Upper lobe of left lung (tissue), 6 donors: ENCODE data around the gene IPO5. TPM values are rescaled to one million over a fixed set of nuclear protein-coding genes. Genes with fewer than 3 reads are reported as not detected.

Experiments
- ATAC-seq, 2 donors: fragments of 200-7000 bp; cut with Tn5 transposase; one replicate each; pipeline ENCODE4 v1.9.1; 2022; ENCODE audit warnings: mild to moderate bottlenecking in 2 of 2, moderate library complexity in 2 of 2; ENCODE audit not compliant: low FRiP score in 2 of 2
- DNase-seq, 2 donors: peaks; one replicate each; pipeline ENCODE4 v3.0.0-alpha.2; 2019 to 2020
- H3K27ac ChIP-seq, 4 donors: fragments of 200-600 bp; sonication (generic); one replicate each; pipeline ENCODE4 v1.5.1; 2016 to 2019
- H3K27me3 ChIP-seq, 4 donors: fragments of 200-600 bp; sonication (generic); one replicate each; pipeline ENCODE4 v1.5.1; 2017 to 2019
- H3K36me3 ChIP-seq, 4 donors: fragments of 200-600 bp; sonication (generic); one replicate each; pipeline ENCODE4 v1.5.1; 2016 to 2019
- H3K4me1 ChIP-seq, 4 donors: fragments of 200-600 bp; sonication (generic); one replicate each; pipeline ENCODE4 v1.5.1; 2018 to 2019
- H3K4me3 ChIP-seq, 4 donors: fragments of 200-600 bp; sonication (generic); one replicate each; pipeline ENCODE4 v1.5.1; 2017 to 2019; ENCODE audit warnings: mild to moderate bottlenecking in 2 of 4, moderate library complexity in 1 of 4
- H3K9me3 ChIP-seq, 4 donors: fragments of 200-600 bp; sonication (generic); one replicate each; pipeline ENCODE4 v1.5.1; 2018 to 2019
- EP300 ChIP-seq, 4 donors: sonication (generic); formaldehyde crosslinking; IDR thresholded peaks; one replicate each; pipeline ENCODE4 v1.5.1; 2017; ENCODE audit warnings: antibody characterized with exemption in 4 of 4, control low read depth in 2 of 4
- POLR2A ChIP-seq, 4 donors: fragments of 450-650 bp; IDR thresholded peaks; one replicate each; pipeline ENCODE4 v1.5.1; 2016 to 2017; ENCODE audit warnings: antibody characterized with exemption in 4 of 4, mild to moderate bottlenecking in 2 of 4
- POLR2AphosphoS5 ChIP-seq, 2 donors: sonication (generic); formaldehyde crosslinking; IDR thresholded peaks; one replicate each; pipeline ENCODE4 v1.5.1; 2017; ENCODE audit warnings: antibody characterized with exemption in 2 of 2
- WGBS, 2 donors: methylation state at CpG; one replicate each; pipeline ENCODE4 v1.1.5; 2017 to 2018; 5-methylcytosine and 5-hydroxymethylcytosine counted together
- total RNA-seq, 6 donors: library from RNA; depleted of rRNA in 4 of 6; stranded (reverse); fragments of >200 nt in 4 of 6; gene quantifications; one replicate each; pipeline versions ENCODE4 v1.1.0 to v1.2.1, GENCODE V29; 2016 to 2021
- TF ChIP-seq, protein P1 (sequence below), 6 experiments: fragments of 450-650 bp in 4 of 6; fragments of 200-600 bp in 2 of 6; sonication (generic) in 2 of 6; IDR thresholded peaks; one replicate each; pipeline ENCODE4 v1.5.1; 2016 to 2019; ENCODE audit warnings: antibody characterized with exemption in 6 of 6
- donor health status: DM: no; HTN: no; CAD: no; lungs with moderate emphysema.
- donor health status: DM: no; HTN: yes; CAD: no; lungs with severe emphysema.

Gene IPO5
- total RNA-seq, 6 donors from 2014 or later: 35.8 to 127 (median 75.6) TPM

DNA sequence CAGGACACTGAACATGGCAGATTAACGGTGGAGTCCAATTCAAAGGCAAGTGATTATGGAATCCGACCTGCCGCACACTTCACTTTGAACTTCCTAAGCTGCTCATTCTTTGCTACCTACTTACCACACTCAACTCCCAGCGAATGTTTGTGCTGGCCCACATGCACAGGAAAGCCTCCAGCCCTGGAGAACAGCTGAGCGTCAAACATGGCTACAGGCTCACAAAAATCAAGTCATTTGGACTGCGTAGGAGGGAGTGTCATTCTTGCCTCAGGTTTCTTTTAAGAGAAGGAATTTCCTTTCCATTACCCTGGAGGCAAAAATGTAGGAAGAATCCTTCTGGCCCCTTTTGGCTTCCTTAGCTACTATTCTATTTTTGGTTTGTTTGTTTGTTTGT lies 41.3 kb upstream of the IPO5 start:
- Histone ChIP-seq H3K27ac (no peak overlapping the region), H3K27me3 (no peaks in the 10 kb centered on the region), H3K9me3 (peaks cover 0 to 2% (median 0%) of the 10 kb centered on the region in 4 donors), H3K4me3 (no peak overlapping the region), H3K4me1 (no peaks in the 10 kb centered on the region), H3K36me3 (no peaks in the 10 kb centered on the region)
- DNase-seq (no peak), ATAC-seq (no peak)
- TF ChIP-seq EP300 (IDR thresholded peaks at IDR 0.05) (no peak), POLR2AphosphoS5 (IDR thresholded peaks at IDR 0.05) (no peak)
- TF ChIP-seq, protein P1, sequence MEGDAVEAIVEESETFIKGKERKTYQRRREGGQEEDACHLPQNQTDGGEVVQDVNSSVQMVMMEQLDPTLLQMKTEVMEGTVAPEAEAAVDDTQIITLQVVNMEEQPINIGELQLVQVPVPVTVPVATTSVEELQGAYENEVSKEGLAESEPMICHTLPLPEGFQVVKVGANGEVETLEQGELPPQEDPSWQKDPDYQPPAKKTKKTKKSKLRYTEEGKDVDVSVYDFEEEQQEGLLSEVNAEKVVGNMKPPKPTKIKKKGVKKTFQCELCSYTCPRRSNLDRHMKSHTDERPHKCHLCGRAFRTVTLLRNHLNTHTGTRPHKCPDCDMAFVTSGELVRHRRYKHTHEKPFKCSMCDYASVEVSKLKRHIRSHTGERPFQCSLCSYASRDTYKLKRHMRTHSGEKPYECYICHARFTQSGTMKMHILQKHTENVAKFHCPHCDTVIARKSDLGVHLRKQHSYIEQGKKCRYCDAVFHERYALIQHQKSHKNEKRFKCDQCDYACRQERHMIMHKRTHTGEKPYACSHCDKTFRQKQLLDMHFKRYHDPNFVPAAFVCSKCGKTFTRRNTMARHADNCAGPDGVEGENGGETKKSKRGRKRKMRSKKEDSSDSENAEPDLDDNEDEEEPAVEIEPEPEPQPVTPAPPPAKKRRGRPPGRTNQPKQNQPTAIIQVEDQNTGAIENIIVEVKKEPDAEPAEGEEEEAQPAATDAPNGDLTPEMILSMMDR (IDR thresholded peaks at IDR 0.05): no peak
- 76 to 77% methylated on average over 6 of the region's 6 CpGs for WGBS, 2 donors

DNA sequence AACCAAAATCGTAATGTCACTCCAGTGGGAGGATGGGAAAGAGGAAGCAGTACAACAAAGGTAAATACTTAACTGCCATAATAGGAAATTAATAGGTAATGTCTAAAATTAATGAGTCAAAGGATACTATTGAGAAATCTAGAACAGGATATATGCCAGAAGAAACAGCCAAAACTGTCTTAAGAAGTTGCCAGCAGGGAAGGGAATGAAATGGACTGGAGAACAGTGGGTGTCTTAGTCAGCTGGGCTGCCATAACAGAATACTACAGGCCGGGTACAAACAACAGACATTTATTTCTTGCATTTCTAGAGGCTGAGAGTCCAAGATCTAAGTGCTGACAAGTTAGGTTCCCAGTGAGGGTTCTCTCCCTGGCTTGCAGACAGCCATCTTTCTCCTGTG lies 40.3 kb upstream of the IPO5 start:
- Histone ChIP-seq H3K4me3 (no peak overlapping the region), H3K27ac (no peak overlapping the region), H3K36me3 (no peaks in the 10 kb centered on the region), H3K9me3 (peaks cover 0 to 2% (median 0%) of the 10 kb centered on the region in 4 donors), H3K4me1 (no peaks in the 10 kb centered on the region), H3K27me3 (no peaks in the 10 kb centered on the region)
- DNase-seq (no peak), ATAC-seq (no peak)
- WGBS, 2 donors: 76 to 77% methylated on average over 2 of the region's 2 CpGs
- TF ChIP-seq, protein P1 (IDR thresholded peaks at IDR 0.05): no peak
- TF ChIP-seq POLR2A (IDR thresholded peaks at IDR 0.05) (no peak), EP300 (IDR thresholded peaks at IDR 0.05) (no peak), POLR2AphosphoS5 (IDR thresholded peaks at IDR 0.05) (no peak)

DNA sequence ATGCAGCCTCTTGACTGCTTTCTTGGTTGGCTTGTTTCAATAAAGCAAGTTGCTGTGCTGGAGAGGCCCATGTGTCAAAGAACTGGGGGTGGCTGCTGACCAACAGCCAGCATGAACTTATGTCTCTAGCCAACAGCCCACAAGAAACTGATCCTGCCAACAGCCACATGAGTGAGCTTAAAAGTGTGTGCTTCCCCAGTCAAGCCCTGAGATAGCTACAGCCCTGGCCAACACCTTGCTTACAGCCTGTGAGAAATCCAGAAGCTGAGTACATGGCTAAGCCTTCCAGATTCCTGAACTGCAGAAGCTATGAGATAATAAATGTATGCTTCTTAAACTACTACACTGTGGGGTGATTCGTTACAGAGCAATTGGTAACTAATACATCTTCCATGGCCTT lies 38.9 kb upstream of the IPO5 start:
- no peak for DNase-seq
- Histone ChIP-seq H3K36me3 (no peaks in the 10 kb centered on the region), H3K27me3 (no peaks in the 10 kb centered on the region), H3K4me3 (no peak overlapping the region), H3K4me1 (no peaks in the 10 kb centered on the region), H3K9me3 (peaks cover 0 to 2% (median 0%) of the 10 kb centered on the region in 4 donors), H3K27ac (no peak overlapping the region)
- no peak for ATAC-seq
- TF ChIP-seq POLR2A (IDR thresholded peaks at IDR 0.05) (no peak), EP300 (IDR thresholded peaks at IDR 0.05) (no peak), POLR2AphosphoS5 (IDR thresholded peaks at IDR 0.05) (no peak)
- TF ChIP-seq, protein P1 (IDR thresholded peaks at IDR 0.05): no peak
- 88 to 90% methylated on average over 1 of the region's 1 CpG for WGBS, 2 donors

DNA sequence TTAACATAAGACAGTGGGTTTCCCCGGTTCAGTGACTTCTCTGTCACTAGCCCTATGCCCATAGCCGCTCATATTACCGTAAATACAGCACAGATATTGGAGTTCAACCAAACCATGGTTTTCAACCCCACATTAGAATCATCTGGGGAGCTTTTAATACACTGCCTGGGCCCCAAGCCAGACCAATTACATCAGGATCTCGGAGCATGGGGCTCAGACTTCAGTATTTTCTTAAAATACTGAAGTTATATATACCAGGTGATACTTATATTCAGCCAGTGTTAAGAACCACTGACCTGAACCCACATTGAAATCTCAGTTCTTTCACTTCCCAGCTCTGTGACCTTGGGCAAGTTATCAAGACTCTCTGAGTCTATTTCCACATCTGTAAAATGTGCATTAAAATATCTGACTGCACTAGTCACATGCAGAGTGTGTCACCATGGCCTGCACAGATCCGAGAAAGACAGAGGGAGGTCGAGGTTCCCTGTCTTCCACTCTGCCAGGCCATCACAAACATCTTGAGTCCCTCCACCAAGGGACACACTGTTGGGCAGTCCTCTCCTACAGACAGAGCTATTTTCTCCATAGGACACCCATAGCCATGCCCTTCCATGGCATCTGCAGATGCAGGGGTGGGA lies 32.2 kb upstream of the IPO5 start:
- DNase-seq (no peak), ATAC-seq (peak in 1 of 2 donors; percentile 42)
- no peak overlapping the region for H3K4me3 ChIP-seq
- no peaks in the 10 kb centered on the region for H3K27me3 ChIP-seq
- H3K36me3 ChIP-seq: no peaks in the 10 kb centered on the region
- no peaks in the 10 kb centered on the region for H3K4me1 ChIP-seq
- 74 to 83% methylated on average over 6 of the region's 6 CpGs for WGBS, 2 donors
- H3K9me3 ChIP-seq: no peaks in the 10 kb centered on the region
- no peak overlapping the region for H3K27ac ChIP-seq
- TF ChIP-seq POLR2A (IDR thresholded peaks at IDR 0.05) (no peak), EP300 (IDR thresholded peaks at IDR 0.05) (no peak), POLR2AphosphoS5 (IDR thresholded peaks at IDR 0.05) (no peak)
- TF ChIP-seq, protein P1 (IDR thresholded peaks at IDR 0.05): no peak

DNA sequence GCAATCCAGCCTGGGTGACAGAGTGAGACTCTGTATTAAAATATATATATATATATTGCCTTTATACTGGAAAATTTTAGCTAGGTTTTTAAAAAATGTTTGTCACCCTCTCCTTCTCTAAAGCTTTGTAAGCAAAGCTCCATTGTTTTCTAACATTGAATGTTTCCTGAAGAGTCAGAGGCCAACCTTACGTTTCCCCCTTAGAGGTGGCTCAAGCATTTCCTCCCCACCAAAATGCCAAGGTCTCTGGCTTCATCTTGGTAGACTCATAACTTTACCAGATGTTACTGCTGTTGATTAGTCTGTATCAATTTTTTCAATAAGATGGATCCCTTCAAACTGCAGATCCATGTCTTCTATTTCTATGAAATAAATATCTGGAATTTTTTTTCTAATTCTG lies 25.2 kb upstream of the IPO5 start:
- Histone ChIP-seq H3K9me3 (no peaks in the 10 kb centered on the region), H3K4me3 (no peak overlapping the region), H3K4me1 (no peaks in the 10 kb centered on the region), H3K27me3 (no peaks in the 10 kb centered on the region), H3K36me3 (no peaks in the 10 kb centered on the region), H3K27ac (no peak overlapping the region)
- no peak for DNase-seq
- WGBS, 2 donors: 50 to 68% methylated on average over 1 of the region's 1 CpG
- ATAC-seq: no peak
- TF ChIP-seq EP300 (IDR thresholded peaks at IDR 0.05) (no peak), POLR2AphosphoS5 (IDR thresholded peaks at IDR 0.05) (no peak), POLR2A (IDR thresholded peaks at IDR 0.05) (no peak)
- TF ChIP-seq, protein P1 (IDR thresholded peaks at IDR 0.05): no peak
